HG02759 (cell line): ENCODE data around the gene FZD8.

Experiments used
- ATAC-seq: cut with Tn5 transposase; IDR thresholded peaks from one replicate; pipeline ENCODE4 v1.9.1; 2021; ENCODE audit warnings: mild to moderate bottlenecking, moderate library complexity; ENCODE audit not compliant: unreplicated experiment

The FZD8 gene

DNA sequence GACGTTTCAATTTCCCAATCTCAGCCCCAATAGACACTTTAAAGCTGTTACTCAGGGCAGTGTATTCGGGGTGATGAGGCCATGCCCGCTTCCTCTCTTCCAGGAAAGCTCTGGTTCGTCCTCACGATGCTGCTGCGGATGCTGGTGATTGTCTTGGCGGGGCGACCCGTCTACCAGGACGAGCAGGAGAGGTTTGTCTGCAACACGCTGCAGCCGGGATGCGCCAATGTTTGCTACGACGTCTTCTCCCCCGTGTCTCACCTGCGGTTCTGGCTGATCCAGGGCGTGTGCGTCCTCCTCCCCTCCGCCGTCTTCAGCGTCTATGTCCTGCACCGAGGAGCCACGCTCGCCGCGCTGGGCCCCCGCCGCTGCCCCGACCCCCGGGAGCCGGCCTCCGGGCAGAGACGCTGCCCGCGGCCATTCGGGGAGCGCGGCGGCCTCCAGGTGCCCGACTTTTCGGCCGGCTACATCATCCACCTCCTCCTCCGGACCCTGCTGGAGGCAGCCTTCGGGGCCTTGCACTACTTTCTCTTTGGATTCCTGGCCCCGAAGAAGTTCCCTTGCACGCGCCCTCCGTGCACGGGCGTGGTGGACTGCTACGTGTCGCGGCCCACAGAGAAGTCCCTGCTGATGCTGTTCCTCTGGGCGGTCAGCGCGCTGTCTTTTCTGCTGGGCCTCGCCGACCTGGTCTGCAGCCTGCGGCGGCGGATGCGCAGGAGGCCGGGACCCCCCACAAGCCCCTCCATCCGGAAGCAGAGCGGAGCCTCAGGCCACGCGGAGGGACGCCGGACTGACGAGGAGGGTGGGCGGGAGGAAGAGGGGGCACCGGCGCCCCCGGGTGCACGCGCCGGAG is 34.4 kb downstream of the FZD8 start:
- ATAC-seq = no peak

DNA sequence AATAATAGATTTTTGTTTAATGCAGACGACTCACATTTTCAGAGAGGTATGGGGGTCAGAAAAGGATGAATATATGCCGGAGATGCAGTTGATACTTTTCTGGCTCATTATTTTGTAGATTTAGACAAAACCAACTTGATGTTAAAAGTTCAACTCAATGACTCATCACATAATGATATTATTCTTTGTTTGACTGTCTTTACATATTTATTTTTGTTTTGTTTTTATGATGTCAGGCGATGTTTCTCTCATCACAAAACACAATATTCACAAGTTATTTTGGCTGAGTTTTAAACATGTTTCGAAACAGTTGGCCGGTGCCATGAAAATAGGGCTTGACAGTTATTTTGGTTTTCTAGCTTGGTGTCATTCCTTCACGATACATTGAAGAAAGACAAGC is 35.7 kb downstream of the FZD8 start:
- no peak for ATAC-seq

DNA sequence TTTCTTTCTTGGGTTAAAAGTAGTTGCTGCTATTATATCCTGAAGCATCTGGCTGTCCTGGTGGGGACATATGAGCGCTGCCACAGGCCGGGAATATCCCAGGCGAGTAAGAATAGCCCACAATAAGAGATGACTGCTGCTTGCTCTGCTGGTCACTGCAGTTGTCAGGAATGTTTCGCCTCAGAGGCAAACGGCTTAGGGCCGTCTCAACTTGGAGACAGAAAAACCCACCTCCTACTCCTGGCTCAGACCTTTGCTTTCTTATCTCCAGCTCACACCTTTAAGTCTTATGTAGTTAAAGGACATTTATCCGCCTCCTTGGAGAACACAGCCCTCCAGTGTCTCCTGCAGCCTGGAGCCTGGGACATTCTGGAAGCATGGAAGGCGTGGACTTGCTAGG is 36.9 kb downstream of the FZD8 start, which contains the start of gene GJD4:
GJD4 (plus strand) TSS at position 151 of the 400 bp plus-strand sequence; CDS start at position 378, 227 bp downstream.
- no peak for ATAC-seq

DNA sequence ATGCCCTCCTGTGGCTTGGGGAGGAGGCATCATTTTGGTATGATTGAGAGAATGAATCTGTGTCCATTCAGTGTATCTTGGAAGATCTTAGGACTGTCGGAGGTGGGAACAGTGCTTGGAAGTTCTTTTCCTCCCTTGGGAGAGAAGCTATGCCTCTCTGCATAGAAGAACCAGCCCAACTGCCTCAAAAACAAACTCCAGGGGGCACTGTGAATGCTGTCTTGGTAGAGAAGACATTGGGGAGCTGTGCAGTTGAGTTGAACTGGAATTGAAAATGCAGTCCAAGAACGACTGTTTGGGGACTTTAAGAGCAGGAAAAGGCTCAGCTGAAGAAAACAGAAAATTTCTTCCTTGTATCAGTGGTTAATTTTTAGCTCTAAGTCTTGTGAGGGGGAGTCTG is 41.9 kb downstream of the FZD8 start:
- ATAC-seq = no peak

DNA sequence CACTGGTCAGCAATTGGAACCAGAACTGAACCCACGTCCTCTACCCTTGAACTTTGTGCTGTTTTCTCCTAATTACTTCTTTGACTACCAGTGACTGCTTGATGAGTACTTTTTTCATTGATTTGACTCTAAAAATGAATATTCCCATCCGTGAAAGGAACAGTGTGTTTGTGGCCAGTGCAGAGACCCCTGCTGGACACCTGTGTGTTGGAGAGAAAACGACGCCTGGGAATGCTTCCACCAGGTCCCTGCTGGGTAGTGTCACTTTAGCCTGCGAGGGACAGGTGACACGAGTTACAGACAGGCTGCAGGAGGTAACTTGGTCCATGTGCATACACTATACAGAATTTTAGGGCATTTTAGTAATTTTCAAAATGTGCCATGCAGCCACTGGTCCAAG is 43.7 kb downstream of the FZD8 start:
- ATAC-seq = no peak

DNA sequence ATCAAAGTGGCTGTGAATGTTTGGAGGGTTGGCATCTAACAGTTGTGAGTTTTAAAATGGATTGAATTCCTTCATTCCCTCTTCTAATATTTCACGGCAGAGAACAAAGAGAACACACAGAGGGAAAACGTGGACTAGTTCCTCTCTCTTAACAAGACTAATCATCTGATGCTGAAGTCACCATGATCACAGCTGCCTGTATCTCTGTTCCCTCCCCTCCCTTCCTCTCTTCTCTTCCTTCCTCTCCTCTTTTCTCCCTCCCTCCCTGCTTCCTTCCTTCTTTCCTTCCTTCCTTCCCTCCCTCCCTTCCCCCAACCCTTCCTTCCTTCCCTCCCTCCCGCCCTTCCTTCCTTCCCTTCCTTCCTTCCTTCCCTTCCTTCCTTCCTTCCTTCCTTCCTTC is 47.0 kb downstream of the FZD8 start:
- ATAC-seq = no peak

DNA sequence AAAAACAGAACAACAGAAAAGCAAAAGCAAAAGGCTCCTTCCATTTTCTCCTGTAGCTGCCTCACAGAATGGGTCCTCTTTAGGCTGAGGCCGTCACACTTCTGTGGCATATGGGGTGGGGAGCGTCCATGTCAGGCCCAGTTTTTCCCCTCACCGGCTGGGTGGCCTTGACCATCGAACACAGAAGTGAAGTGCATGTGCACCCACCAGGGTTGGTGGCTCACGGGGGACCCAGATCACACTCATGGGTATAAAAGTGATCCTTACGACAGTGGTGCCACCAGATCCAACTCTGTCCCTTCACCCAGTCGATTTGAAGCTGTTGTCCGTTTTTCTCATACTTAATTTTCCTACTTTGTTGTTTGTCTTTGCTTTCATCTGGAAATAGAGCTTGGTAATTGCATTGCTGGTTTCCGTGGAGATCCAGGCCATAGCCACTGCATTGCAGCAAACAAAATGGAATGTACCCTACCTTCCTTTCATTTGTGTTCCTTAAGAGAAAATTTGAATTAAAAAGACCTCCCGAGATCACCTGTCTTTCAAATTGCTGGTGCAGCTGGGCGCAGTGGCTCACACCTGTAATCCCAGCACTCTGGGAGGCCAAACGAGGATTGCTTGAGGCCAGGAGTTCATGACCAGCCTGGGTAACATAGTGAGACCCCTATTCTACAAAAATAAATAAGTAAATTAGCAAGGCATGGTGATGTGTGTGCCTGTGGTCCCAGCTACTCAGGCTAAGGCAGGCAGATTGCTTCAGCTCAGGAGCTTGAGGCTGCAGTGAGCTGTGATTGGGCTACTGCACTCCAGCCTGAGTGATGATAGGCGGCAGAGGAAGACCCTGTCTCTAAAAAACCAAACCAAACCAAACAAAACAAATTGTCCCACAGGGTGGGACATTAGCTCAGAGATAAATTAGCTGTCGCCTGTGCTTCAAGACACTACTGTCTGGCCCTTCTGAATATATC is 47.7 kb downstream of the FZD8 start:
- no peak for ATAC-seq

DNA sequence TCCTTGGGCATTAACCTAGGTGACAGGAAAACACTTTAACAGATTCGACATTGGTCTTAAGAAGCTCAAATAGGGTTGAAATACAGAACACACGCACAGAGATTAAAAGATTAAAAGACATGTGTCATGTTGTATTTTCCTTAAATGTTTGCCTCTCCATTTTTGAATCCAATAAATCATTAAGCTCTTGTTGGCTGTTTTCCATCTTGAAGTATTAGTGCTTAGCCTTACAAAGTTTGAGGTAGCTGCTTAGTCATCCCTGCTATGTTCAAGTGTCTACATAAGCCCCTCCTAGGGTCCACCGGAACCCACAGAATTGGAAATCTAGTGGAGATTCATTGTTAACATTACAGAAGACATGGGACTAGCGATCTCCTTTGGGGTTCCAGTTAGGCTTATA is 49.7 kb downstream of the FZD8 start:
- no peak for ATAC-seq

DNA sequence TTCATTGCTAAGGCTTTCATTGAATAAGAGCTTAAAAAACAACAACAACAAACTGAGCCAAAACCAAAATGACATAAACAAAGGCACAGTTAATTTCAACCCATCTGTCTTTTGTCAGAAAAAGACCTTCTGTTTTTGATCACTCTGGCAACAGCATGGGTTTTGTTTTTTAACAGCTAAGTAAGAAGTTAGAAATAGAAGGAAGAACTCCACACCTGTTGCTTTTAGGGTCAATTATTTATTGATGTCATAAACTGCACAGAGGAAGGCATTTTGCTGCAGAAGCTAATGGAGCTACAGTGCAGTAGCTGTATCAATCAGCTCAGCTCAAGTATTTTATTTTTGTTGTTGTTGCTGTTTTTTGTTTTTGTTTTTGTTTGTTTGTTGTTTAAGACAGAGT is 53.3 kb downstream of the FZD8 start:
- ATAC-seq = no peak
